GM12865 (cell line): Measurements from ENCODE around the gene S100P.

Source experiments
- DNase-seq: peaks from one replicate; pipeline ENCODE4 v3.0.0; 2010; ENCODE audit warnings: low read depth
- H3K4me3 ChIP-seq: 2 replicates; pipeline ENCODE4 v1.5.1; 2011; ENCODE audit warnings: mild to moderate bottlenecking, low read depth, low read length, control low read depth
- TF ChIP-seq, protein P1 (sequence below): IDR thresholded peaks from 2 replicates; pipeline ENCODE4 v1.5.1; 2011; ENCODE audit warnings: low read length, control low read depth, low read depth, inconsistent platforms; ENCODE audit not compliant: insufficient read depth; ENCODE audit errors: missing control alignments

S100P gene

DNA sequence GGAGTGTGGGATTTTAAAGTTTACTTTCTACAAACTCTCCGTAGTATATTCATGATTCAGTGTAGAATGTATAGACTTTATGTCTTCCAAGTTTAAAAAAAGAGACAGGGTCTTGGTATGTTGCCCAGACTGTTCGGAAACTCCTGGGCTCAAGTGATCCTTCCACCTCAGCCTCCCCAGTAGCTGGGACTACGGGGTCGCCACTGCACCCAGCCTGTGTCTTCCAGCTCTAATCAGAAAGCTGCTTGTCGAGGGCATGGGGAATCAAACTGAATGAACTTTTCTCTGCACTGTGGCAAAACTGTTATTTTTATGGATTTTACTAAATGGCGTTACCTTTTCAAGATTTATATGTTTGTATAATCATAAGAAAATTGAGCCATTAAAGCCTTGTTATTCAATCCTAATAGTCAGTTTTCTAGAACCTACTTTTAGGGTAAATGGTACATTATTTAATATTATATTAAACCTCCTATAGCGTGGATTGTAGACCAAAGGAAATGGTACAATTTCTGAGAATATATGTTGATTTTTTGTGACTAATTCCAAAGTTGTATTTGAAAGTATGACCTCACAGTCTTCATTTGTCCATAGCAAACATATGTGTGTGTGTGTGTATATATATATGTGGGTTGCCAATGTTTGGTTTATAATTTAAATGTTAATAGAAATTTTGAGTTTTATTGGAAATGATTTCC lies 23.4 kb downstream of the S100P start:
- no peak for DNase-seq
- TF ChIP-seq, protein P1, sequence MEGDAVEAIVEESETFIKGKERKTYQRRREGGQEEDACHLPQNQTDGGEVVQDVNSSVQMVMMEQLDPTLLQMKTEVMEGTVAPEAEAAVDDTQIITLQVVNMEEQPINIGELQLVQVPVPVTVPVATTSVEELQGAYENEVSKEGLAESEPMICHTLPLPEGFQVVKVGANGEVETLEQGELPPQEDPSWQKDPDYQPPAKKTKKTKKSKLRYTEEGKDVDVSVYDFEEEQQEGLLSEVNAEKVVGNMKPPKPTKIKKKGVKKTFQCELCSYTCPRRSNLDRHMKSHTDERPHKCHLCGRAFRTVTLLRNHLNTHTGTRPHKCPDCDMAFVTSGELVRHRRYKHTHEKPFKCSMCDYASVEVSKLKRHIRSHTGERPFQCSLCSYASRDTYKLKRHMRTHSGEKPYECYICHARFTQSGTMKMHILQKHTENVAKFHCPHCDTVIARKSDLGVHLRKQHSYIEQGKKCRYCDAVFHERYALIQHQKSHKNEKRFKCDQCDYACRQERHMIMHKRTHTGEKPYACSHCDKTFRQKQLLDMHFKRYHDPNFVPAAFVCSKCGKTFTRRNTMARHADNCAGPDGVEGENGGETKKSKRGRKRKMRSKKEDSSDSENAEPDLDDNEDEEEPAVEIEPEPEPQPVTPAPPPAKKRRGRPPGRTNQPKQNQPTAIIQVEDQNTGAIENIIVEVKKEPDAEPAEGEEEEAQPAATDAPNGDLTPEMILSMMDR: no peak
- H3K4me3 ChIP-seq: peak overlapping the region; percentile 66

DNA sequence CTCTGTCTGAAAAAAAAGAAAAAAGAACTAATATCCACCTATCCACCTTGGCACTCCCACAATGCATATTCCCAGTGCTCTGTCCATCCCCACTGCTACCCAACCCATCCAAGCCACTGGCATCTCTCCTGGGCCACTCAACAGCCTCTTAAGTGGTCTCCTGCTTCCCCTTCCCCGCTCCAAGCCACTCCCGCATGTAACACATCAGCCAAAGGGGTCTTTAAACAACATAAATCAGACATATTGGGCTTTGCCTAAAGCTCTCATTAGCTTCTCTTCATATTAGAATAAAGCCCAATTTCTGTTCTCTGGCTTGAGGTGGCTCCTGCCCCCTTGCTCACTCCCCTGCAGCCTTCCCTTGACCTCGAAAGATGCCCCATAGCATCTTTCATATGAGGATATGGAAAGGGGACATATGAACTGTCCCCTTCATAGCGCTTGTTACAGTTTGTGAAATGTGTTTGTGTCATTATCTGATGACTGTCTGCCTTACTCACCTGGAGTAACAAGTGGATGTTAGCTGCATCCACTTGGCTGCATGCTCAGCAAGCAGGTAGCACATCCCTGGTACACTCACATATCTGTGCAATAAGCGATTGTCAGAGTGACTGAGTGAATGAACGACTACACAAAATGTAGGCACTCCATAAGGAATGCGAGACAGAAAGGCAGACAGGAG lies 25.4 kb downstream of the S100P start:
- DNase-seq: no peak
- H3K4me3 ChIP-seq: no peak overlapping the region
- TF ChIP-seq, protein P1: no peak

DNA sequence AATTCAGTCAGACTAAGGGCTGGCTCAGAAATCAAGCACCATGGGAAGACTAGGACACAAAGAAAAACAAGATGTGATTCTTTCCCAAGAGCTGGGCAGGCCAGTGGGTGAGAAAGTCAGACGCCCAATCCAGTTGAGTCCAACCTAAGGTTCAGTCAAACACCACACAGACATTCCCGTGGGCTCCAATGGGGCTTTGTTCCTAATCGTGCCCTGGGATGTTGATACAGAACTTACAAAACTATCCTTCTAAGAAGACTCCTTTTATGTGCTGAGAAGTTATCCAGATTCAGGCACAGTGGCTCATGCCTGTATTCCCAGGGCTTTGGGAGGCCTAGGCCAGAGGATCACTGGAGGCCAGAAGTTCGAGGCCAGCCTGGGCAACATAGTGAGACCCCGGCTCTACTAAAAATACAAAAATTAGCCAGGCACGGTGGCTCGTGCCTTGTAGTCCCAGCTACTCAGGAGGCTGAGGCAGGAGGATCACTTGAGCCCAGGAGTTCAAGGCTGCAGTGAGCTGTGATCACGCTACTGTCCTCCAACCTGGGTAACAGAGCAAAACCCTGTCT lies 26.0 kb downstream of the S100P start:
- no peak for DNase-seq
- TF ChIP-seq, protein P1: no peak
- H3K4me3 ChIP-seq: no peak overlapping the region

DNA sequence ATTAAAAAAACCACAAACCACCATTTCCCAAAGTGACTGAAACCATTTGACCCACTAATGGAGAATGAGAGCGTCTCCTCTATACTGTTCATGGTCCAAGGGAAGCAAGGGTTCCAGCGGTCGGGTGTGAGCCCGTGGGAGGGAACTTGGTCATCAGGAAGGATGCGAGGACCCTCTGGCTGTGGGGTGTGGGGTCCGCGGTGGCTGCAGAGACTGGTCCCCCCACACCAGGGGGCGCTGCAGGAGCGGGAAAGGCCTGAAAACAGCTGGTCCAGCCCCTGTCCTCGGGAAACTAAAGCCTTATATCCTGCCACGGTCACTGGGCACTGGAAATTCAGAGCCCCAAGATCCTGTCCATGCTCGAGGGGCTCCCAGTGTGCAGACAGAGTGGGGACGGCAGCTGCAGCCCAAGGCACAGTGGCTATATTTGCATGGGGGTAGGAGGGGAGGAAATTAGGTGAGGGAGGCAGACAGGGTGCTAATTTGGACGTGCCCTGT lies 26.6 kb downstream of the S100P start:
- TF ChIP-seq, protein P1: peak; percentile 97
- DNase-seq: peak; percentile 78
- H3K4me3 ChIP-seq: no peak overlapping the region

DNA sequence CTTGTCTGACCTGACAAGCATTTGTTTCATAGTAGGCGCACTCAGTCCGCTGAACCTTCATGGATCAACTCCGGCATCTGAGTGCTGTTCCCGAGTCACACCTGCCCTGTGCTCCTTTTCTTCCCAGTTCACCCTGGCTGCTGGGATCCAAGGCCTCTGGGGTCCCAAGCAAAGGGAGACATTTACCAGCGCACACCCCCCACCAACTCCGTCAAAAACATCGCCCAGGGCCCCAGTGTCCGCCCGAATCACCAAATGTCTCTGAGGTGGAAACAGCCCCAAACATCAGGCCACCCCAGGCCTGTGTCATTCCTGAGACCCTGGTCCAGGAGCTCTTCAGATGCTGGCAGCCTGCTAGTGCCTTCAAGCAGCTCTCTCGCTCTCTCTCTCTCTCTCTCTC lies 27.4 kb downstream of the S100P start:
- TF ChIP-seq, protein P1: no peak
- no peak for DNase-seq
- H3K4me3 ChIP-seq: no peak overlapping the region

DNA sequence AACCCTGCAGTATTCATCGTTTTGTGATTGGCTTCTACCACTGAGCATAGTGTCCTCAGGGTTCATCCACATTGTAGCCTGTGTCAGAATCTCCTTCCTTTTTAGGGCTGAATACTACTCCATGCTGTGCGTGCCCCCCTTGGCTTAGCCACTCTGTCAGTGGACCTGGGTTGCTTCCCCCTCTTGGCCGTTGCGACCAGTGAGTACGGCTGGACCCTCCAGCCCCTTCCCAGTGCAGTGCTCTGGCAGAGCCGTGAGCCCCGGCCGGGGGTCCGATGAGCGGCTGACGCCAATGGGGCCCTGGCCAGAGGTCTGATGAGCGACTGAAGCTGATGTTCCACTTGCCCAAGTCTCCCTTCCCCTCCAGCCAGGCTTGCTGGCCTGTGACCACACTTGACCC lies 29.2 kb downstream of the S100P start:
- no peak for DNase-seq
- TF ChIP-seq, protein P1: no peak
- no peak overlapping the region for H3K4me3 ChIP-seq

DNA sequence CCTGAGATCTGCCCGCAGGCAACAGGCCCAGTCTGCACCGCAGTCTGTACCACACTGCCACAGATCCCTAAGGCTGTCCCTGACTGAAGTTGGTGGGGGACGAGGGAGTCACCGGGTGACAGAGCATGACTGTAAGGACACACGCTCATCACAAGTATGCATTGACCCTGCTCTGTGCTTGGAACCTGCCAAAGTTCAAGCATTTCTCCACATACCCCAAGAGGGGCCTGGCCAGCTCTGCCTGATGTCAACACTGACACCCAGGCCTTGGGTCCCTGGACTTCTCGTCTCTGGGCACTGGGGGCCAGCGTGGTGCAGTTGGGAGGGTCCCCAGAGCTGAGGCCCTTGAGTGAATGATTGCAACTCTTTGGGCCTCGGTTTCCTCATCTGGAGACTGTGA lies 30.2 kb downstream of the S100P start:
- TF ChIP-seq, protein P1: no peak
- DNase-seq: no peak
- no peak overlapping the region for H3K4me3 ChIP-seq
